Colonic mucosa (tissue), 4 donors: ENCODE data around the gene USP47. TPM values are rescaled to one million over a fixed set of nuclear protein-coding genes. Genes with fewer than 3 reads are reported as not detected.

ENCODE experiments used
- DNase-seq: peaks from one replicate; pipeline ENCODE4 v3.0.0-alpha.2; 2020
- H3K27ac ChIP-seq: fragments of 200-600 bp; one replicate; pipeline ENCODE4 v1.8.0; 2021
- H3K27me3 ChIP-seq: fragments of 200-600 bp; one replicate; pipeline ENCODE4 v1.8.0; 2021
- H3K36me3 ChIP-seq: fragments of 200-600 bp; one replicate; pipeline ENCODE4 v1.8.0; 2021
- H3K4me1 ChIP-seq: fragments of 200-600 bp; one replicate; pipeline ENCODE4 v1.8.0; 2021; ENCODE audit warnings: mild to moderate bottlenecking
- H3K4me3 ChIP-seq: fragments of 200-600 bp; one replicate; pipeline ENCODE4 v1.8.0; 2021
- H3K9ac ChIP-seq, 2 donors: one replicate each; pipeline ENCODE4 v1.7.0; 2013; ENCODE audit warnings: control low read depth in 2 of 2, low read depth in 2 of 2, low read length in 2 of 2
- H3K9me3 ChIP-seq: fragments of 200-600 bp; one replicate; pipeline ENCODE4 v1.8.0; 2021
- intact Hi-C: fragments of 100-400 bp; cut with DNase I; formaldehyde crosslinking; loops from one replicate; pipeline ENCODE4 v1.14.1; 2022
- total RNA-seq, 2 donors: library from RNA; stranded (reverse); fragmentation: NEBNext Ultra II Directional in 1 of 2; extraction: Animal tissue kit (Norgen Biotek cat#: 25700) in 1 of 2; gene quantifications; one replicate each; pipeline ENCODE4 v1.2.1, GENCODE V29; 2021
- TF ChIP-seq, protein P1 (sequence below): fragments of 200-600 bp; IDR thresholded peaks from one replicate; pipeline ENCODE4 v1.8.0; 2022; ENCODE audit warnings: antibody characterized with exemption, mild to moderate bottlenecking
- donor health status: healthy.
- donor health status: DM: no; HTN: no; CAD: no.
- donor health status: DM: no; HTN: no; CAD: no.

Gene USP47
- total RNA-seq, 2 donors from 2014 or later, result 31.3 to 40.3 TPM

DNA sequence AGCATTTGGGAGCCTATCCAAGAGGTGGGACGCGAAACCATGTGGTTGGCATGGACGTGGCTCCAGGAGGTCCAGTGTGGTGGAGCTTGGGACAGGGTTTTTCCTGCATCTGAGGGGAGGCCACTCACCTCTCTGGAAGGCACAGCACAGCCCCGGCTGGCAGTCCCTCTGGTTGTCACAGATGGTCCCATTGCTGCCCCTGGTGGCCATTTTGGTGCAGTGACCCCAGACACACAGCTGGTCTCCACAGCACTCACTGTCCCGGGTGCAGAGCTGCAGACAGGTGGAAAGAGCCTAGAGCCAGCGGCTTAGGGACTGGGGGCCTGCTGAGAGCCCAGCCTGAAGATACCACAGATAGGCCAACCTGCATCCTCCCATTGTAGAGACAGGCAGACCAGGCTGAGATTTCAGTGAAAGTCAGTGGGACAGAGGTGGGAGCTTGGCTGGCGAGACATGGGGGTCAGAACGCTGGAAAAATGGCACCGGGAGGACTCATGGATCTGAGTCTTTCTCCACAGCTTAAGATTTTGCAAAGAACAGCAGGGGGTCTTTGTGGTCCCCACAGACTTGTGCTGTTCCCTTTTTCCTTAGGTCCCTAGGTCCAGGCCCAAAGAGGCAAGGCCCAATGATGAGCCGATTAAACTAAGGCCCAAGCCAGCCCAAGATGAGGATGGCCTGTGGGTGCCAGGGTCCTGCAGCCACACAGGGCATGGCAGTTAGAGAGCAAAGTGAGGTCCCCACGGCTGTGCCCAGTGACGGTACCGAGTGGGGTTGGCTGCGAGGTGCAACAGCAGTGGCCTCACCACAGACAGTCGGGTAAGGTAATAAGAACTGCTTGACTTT, 125.3 kb downstream of the USP47 start:
- H3K27me3 ChIP-seq, result no peaks in the 10 kb centered on the region
- H3K4me3 ChIP-seq, result no peak overlapping the region
- no peak overlapping the region for H3K9ac ChIP-seq
- no peaks in the 10 kb centered on the region for H3K4me1 ChIP-seq
- TF ChIP-seq, protein P1, sequence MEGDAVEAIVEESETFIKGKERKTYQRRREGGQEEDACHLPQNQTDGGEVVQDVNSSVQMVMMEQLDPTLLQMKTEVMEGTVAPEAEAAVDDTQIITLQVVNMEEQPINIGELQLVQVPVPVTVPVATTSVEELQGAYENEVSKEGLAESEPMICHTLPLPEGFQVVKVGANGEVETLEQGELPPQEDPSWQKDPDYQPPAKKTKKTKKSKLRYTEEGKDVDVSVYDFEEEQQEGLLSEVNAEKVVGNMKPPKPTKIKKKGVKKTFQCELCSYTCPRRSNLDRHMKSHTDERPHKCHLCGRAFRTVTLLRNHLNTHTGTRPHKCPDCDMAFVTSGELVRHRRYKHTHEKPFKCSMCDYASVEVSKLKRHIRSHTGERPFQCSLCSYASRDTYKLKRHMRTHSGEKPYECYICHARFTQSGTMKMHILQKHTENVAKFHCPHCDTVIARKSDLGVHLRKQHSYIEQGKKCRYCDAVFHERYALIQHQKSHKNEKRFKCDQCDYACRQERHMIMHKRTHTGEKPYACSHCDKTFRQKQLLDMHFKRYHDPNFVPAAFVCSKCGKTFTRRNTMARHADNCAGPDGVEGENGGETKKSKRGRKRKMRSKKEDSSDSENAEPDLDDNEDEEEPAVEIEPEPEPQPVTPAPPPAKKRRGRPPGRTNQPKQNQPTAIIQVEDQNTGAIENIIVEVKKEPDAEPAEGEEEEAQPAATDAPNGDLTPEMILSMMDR, result peak; percentile 81
- no peak overlapping the region for H3K27ac ChIP-seq
- intact Hi-C loops, result no loop called here
- DNase-seq, result peak; percentile 75
- no peaks in the 10 kb centered on the region for H3K9me3 ChIP-seq
- H3K36me3 ChIP-seq, result no peaks in the 10 kb centered on the region

GRCh38 chr11:11967669-11968510, 126.1 kb downstream of the USP47 start:
- no peak overlapping the region for H3K27ac ChIP-seq
- H3K36me3 ChIP-seq, result no peaks in the 10 kb centered on the region
- intact Hi-C loops, result no loop called here
- H3K27me3 ChIP-seq, result no peaks in the 10 kb centered on the region
- no peak overlapping the region for H3K9ac ChIP-seq
- H3K4me3 ChIP-seq, result no peak overlapping the region
- TF ChIP-seq, protein P1, result no peak
- H3K4me1 ChIP-seq, result no peaks in the 10 kb centered on the region
- H3K9me3 ChIP-seq, result no peaks in the 10 kb centered on the region
- DNase-seq, result no peak

DNA sequence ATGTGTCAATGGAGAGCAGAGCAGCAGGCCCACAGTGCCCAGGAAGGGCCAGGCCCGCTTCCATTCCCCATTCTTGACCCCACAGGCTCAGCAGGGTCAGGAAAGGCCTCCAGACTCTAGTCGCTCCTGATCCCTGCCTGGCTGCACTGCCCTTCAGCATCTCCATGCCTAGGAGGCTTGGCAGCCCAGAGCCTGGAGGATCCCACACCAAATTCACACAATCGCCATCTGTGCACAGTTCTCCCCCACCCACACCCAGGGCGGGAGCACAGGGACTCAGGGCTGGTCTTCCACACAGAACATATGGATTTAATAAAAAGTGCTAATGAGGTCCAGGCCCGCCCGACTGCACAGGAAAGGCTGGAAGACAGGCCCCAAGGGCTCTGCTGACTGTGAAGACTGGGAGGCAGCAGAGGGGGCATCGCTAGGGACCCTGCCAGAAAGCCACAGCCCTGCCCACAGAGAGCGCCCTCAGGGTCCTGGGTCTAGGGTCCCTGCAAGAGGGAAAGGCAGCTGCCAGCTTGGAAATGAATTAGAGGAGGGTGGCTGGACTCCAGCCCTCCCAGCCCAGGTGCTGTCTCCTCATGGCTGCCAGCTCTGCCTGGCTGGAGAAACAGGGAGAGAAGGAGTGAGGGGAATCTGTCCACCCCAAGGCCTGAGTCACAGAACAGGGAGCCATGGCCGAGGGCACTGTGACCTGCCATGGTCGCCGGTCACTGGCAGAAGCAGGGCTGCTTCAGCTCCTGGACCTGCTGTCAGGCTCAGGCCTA, 126.9 kb downstream of the USP47 start:
- intact Hi-C loops, result no loop called here

GRCh38 chr11:11969380-11970215, 127.8 kb downstream of the USP47 start:
- no peaks in the 10 kb centered on the region for H3K27me3 ChIP-seq
- no peak overlapping the region for H3K4me3 ChIP-seq
- no peaks in the 10 kb centered on the region for H3K9me3 ChIP-seq
- no peaks in the 10 kb centered on the region for H3K36me3 ChIP-seq
- no peak overlapping the region for H3K9ac ChIP-seq
- no peak overlapping the region for H3K27ac ChIP-seq
- H3K4me1 ChIP-seq, result peaks cover 3% of the 10 kb centered on the region
- TF ChIP-seq, protein P1, result no peak
- no peak for DNase-seq
- intact Hi-C loops, result no loop called here

More for the DNA sequence above, 126.9 kb downstream of the USP47 start:
- Histone ChIP-seq H3K27ac (no peak overlapping the region), H3K4me3 (no peak overlapping the region), H3K9me3 (no peaks in the 10 kb centered on the region), H3K4me1 (peaks cover 3% of the 10 kb centered on the region), H3K9ac (no peak overlapping the region), H3K27me3 (no peaks in the 10 kb centered on the region), H3K36me3 (no peaks in the 10 kb centered on the region)
- no peak for DNase-seq
- TF ChIP-seq, protein P1, result no peak
